Measurements from ENCODE around the gene MTIF3. TPM values are rescaled to one million over a fixed set of nuclear protein-coding genes. Genes with fewer than 3 reads are reported as not detected.

Gene MTIF3
- total RNA-seq, 1 experiment from 2014 or later, result 77.4 TPM

DNA sequence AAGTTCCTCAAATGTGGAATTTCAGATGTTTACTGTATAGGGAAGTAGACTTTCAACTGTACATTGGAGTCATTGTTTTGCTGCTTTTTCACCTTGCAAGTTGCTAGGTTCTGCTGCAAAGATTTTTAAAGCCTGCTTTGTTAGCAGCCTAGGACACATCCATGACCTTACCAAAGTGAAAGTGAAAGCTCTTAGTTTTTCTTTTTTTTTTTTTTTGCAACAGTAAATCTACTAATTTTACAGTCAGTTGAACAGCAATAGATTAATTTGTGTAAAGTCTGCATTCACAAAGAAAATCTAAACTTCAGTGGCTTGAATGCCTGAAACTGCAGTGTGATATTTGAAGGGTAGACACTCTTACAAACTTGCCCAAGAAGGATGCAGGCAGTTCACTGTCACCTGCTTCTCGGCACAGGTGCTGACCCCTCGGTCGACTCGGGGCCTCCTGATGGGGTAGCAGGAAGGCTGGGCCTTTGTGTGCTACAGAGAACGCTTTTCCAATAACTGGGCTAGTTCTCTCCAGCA lies 5.0 kb upstream of the MTIF3 start:
- DNase-seq (ENCODE audit: low spot score), result no peak

- peak; percentile 44 for DNase-seq (ENCODE audit: low spot score)
These were observed 632 bp upstream of the MTIF3 start for GRCh38 chr13:27450921-27451471.

DNA sequence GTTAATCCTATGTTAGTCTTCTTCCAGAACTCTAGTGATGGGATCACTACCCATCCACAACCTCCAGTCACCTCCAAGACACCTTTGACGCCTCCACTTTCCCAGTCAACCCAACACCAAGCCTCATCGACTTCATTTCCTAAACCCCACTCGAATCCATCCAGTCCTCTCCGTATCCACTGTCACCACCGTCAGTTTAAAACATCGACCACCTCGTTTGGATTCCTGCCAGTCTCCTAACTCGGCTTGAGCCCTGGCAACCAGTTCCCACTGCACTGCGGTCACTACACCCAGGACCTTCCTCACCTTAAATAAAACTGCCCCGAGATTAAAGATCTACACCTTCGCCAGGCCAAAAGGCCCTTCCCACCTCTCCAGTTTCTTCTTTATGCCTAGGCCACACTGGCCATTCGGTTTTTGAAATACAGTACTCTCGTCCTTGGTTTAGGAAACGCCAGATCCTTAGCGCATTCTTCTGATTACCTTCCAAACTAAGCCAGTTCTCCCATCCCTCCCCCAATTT lies 1.2 kb downstream of the MTIF3 start:
- no peak for DNase-seq (ENCODE audit: low spot score)

DNA sequence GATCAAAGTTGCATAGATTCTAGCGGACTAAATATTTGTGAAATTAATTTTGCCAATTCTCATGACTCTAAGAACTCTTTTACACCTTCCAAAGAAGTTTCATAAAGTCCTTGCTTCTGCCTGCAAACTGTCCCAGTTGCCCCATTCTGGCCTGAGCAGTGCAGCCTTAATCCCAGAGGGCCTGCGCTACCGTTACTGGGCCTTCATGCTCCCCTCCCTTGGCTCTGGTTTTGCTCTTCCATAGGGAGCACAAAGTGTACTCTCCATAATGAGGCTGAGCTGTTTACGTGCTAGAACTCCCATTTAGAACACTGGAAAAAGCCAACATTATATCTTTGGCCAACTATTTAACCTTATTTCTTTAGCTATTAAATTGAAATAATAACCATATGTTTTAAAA lies 2.1 kb downstream of the MTIF3 start:
- no peak for DNase-seq (ENCODE audit: low spot score)

GRCh38 chr13:27446986-27447583 lies 3.3 kb downstream of the MTIF3 start:
- no peak for DNase-seq (ENCODE audit: low spot score)

GRCh38 chr13:27442797-27443196 lies 7.6 kb downstream of the MTIF3 start:
- DNase-seq (ENCODE audit: low spot score), result no peak

- no peak for DNase-seq (ENCODE audit: low spot score)
These were observed 8.2 kb downstream of the MTIF3 start for GRCh38 chr13:27442071-27442647.

DNA sequence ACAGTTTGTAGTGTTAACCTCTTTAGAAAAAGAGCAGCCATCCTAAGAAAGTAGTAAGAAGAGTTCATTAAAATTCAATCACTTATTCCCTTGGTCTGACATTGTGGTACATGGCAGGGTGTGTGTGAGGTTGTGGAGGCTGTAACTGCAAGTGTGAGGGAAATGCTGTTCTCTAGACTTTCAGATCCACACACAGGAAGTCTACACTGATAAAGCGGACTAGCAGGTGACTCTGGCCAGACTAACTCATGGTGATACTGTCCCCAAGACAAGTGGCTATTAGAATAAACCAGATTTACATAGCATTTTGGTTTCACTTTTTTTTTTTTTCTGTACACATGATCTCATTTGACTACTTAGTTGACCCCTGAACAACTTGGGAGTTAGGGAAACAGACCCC lies 10.0 kb downstream of the MTIF3 start:
- DNase-seq (ENCODE audit: low spot score), result no peak

DNA sequence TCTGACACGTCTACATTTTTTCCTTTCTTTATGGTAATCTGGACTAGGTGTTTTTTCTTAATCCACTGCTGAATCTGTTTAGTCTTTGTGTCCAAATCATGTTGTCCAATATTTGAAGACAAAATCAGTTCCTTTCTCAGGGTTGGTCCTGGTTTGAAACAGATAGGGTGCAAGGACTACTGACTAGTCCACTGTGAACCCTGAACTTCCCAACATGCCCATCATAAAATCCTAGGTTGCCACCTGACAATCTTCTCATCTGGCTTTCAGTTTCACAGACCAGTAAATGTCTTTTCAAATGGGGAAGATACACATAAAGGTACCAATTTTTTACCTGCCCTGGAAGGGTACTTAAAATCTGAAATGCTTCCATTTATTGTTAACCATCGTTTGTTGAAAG lies 13.2 kb downstream of the MTIF3 start:
- no peak for DNase-seq (ENCODE audit: low spot score)

- DNase-seq (ENCODE audit: low spot score), result no peak
These were observed 17.7 kb downstream of the MTIF3 start for GRCh38 chr13:27432611-27433210.

- no peak for DNase-seq (ENCODE audit: low spot score)
These were observed 18.2 kb downstream of the MTIF3 start for GRCh38 chr13:27432180-27432579.

DNA sequence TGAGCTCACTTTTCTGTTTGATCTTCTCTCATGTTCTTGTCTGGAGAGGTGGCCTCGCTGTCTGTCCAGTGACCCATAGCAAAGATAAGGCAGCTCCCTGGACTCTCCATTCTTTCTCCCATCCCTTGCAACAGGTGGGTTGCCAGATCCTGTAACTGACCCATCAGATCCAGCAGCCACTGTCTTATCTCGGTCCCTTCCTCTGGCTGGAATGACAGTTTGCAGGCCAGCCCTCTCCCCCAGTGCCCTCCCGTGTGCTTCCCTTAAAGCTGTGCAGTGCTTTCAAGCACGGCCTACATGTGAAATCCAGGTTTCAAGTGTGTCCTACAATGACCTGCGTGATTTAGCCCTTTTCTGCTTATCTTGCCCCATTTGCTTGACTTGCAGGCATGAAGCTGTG lies 22.2 kb downstream of the MTIF3 start:
- no peak for DNase-seq (ENCODE audit: low spot score)

- DNase-seq (ENCODE audit: low spot score), result no peak
These were observed 22.7 kb downstream of the MTIF3 start for GRCh38 chr13:27427641-27428040.

GRCh38 chr13:27425918-27426630 lies 24.3 kb downstream of the MTIF3 start:
- DNase-seq (ENCODE audit: low spot score), result peak; percentile 90

GRCh38 chr13:27425158-27425917 lies 25.0 kb downstream of the MTIF3 start:
- DNase-seq (ENCODE audit: low spot score), result no peak

GRCh38 chr13:27424246-27425157 lies 25.9 kb downstream of the MTIF3 start, which contains the start of gene GTF3A:
Gene GTF3A, plus strand, starts transcription at chr13:27424619.
- peak; percentile 49 for DNase-seq (ENCODE audit: low spot score)

DNA sequence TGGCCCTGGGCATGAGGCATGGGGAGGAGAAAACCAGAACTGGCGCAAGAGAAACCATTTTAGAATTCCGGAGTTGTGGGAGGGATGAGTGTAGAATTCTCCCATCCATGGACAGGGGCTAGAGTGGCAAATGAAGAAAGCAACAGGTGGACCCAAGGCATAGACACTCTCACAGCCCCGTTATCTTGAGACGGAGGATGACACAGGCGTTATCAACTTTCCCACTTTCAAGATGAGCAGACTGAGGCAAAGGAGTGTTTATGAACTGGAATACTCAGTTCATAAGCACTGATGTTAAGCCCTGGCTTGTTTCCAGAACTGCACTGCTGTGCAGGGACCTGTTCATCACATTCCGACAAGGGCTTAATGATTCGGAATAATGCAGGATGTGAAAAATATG lies 27.0 kb downstream of the MTIF3 start:
- no peak for DNase-seq (ENCODE audit: low spot score)

DNA sequence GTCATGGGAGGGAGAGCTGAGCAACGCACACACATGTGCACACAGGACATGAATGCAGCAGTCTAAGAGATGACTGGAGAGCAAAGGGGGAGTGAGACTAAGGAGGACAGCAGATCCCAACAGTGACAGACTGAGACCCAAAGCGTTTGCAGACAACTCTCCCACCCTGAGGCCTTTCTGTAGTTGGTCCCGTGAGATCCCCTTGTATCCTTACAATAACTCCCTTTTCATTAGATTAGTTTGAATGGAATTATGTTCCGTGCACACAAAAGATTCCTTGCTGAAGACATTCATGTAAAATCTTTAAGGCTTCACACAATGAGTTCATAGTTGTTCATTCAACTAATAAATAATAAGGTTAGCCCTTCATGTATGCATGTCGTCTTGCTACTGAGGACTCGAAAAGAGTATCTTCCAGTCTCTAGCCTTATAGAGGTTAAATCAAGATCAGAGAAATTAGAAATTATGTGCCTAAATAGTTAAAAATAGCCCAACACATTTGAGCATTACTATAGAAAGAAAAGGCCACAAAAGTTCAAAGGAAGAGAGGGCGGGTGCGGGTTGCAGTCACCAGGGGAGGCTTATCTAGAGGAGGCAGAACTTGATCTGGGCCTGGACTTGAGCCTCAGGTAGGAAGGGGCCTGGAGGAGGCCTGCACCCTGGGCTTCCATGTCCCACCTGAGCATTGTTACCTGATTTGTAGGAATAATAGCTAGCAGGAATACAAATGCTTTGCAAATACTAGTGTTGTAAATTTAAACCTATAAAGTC lies 29.1 kb downstream of the MTIF3 start:
- DNase-seq (ENCODE audit: low spot score), result no peak

GRCh38 chr13:27419328-27419727 lies 31.0 kb downstream of the MTIF3 start:
- DNase-seq (ENCODE audit: low spot score), result no peak
